Muscle layer of duodenum (tissue), 2 donors: ENCODE data around the gene GAST.
"Not testable (repeated sequence)": the region's sequence is repeated elsewhere in the genome, so short reads cannot be mapped to it uniquely, and the experiment has no call there.

Experiments
- H3K27ac ChIP-seq: one replicate; pipeline ENCODE4 v1.7.0; 2013; ENCODE audit warnings: mild to moderate bottlenecking, low read length
- H3K27me3 ChIP-seq: one replicate; pipeline ENCODE4 v1.7.0; 2013; ENCODE audit warnings: low read depth, mild to moderate bottlenecking, control low read depth, low read length
- H3K36me3 ChIP-seq, 2 donors: one replicate each; pipeline ENCODE4 v1.7.0; 2013; ENCODE audit warnings: low read length in 2 of 2, control low read depth in 1 of 2, mild to moderate bottlenecking in 1 of 2; ENCODE audit not compliant: insufficient read depth in 2 of 2, control insufficient read depth in 1 of 2
- H3K4me1 ChIP-seq, 2 donors: one replicate each; pipeline ENCODE4 v1.7.0; 2013; ENCODE audit warnings: low read length in 2 of 2, mild to moderate bottlenecking in 2 of 2, control low read depth in 1 of 2, moderate library complexity in 1 of 2; ENCODE audit not compliant: insufficient read depth in 2 of 2, control insufficient read depth in 1 of 2
- H3K4me3 ChIP-seq, 2 donors: one replicate each; pipeline ENCODE4 v1.7.0; 2013; ENCODE audit warnings: low read length in 2 of 2, low read depth in 1 of 2, mild to moderate bottlenecking in 1 of 2
- H3K9me3 ChIP-seq, 2 donors: one replicate each; pipeline ENCODE4 v1.7.0; 2013; ENCODE audit warnings: low read length in 2 of 2, control low read depth in 1 of 2, mild to moderate bottlenecking in 1 of 2; ENCODE audit not compliant: control insufficient read depth in 1 of 2
- donor health status: healthy.

Gene GAST

GRCh38 chr17:41695954-41696757, 16.0 kb upstream of the GAST start:
- Histone ChIP-seq H3K27ac (peak overlapping the region; percentile 40), H3K27me3 (no peaks in the 10 kb centered on the region), H3K36me3 (peaks cover 22 to 39% of the 10 kb centered on the region in 2 donors), H3K9me3 (no peaks in the 10 kb centered on the region), H3K4me1 (peaks cover 11 to 26% of the 10 kb centered on the region in 2 donors), H3K4me3 (no peak overlapping the region)

- Histone ChIP-seq H3K4me3 (no peak overlapping the region), H3K4me1 (peaks cover 9 to 19% of the 10 kb centered on the region in 2 donors), H3K9me3 (no peaks in the 10 kb centered on the region), H3K36me3 (peaks cover 10 to 27% of the 10 kb centered on the region in 2 donors), H3K27ac (peak overlapping the region; percentile 40), H3K27me3 (no peaks in the 10 kb centered on the region)
Observed at GRCh38 chr17:41697122-41697962, 14.8 kb upstream of the GAST start.

GRCh38 chr17:41700843-41701242, 11.3 kb upstream of the GAST start:
- not testable (repeated sequence) for H3K27me3 ChIP-seq, H3K4me3 ChIP-seq, H3K9me3 ChIP-seq, H3K27ac ChIP-seq, H3K36me3 ChIP-seq
- H3K4me1 ChIP-seq, result peaks cover 9 to 18% of the 10 kb centered on the region in 2 donors

- no peaks in the 10 kb centered on the region for H3K36me3 ChIP-seq
- no peak overlapping the region for H3K4me3 ChIP-seq
- H3K4me1 ChIP-seq, result peaks cover 0 to under 1% of the 10 kb centered on the region in 2 donors
Observed at GRCh38 chr17:41702712-41703111, 9.4 kb upstream of the GAST start.

GRCh38 chr17:41705271-41705991, 6.7 kb upstream of the GAST start:
- H3K27me3 ChIP-seq, result no peaks in the 10 kb centered on the region
- no peaks in the 10 kb centered on the region for H3K4me1 ChIP-seq
- no peak overlapping the region for H3K4me3 ChIP-seq
- H3K36me3 ChIP-seq, result no peaks in the 10 kb centered on the region
- H3K27ac ChIP-seq, result no peak overlapping the region
- H3K9me3 ChIP-seq, result no peaks in the 10 kb centered on the region

More at GRCh38 chr17:41702712-41703111, 9.4 kb upstream of the GAST start:
- Histone ChIP-seq H3K27me3 (no peaks in the 10 kb centered on the region), H3K9me3 (no peaks in the 10 kb centered on the region), H3K27ac (no peak overlapping the region)

GRCh38 chr17:41707803-41708669, 4.1 kb upstream of the GAST start:
- no peaks in the 10 kb centered on the region for H3K4me1 ChIP-seq
- H3K27me3 ChIP-seq, result no peaks in the 10 kb centered on the region
- no peaks in the 10 kb centered on the region for H3K9me3 ChIP-seq
- no peaks in the 10 kb centered on the region for H3K36me3 ChIP-seq
- H3K27ac ChIP-seq, result no peak overlapping the region
- no peak overlapping the region for H3K4me3 ChIP-seq

- Histone ChIP-seq H3K9me3 (no peaks in the 10 kb centered on the region), H3K36me3 (no peaks in the 10 kb centered on the region), H3K4me3 (no peak overlapping the region), H3K4me1 (no peaks in the 10 kb centered on the region), H3K27me3 (no peaks in the 10 kb centered on the region), H3K27ac (no peak overlapping the region)
Observed at GRCh38 chr17:41710472-41711090, 1.6 kb upstream of the GAST start.

GRCh38 chr17:41717408-41718286, 5.5 kb downstream of the GAST start:
- Histone ChIP-seq H3K4me1 (no peaks in the 10 kb centered on the region), H3K27ac (no peak overlapping the region), H3K36me3 (no peaks in the 10 kb centered on the region), H3K9me3 (no peaks in the 10 kb centered on the region), H3K4me3 (no peak overlapping the region), H3K27me3 (no peaks in the 10 kb centered on the region)

- no peak overlapping the region for H3K27ac ChIP-seq
Observed at GRCh38 chr17:41718287-41718645, 6.1 kb downstream of the GAST start.

GRCh38 chr17:41722231-41722630, 10.1 kb downstream of the GAST start:
- Histone ChIP-seq H3K36me3 (no peaks in the 10 kb centered on the region), H3K4me1 (no peaks in the 10 kb centered on the region), H3K27ac (no peak overlapping the region), H3K4me3 (no peak overlapping the region), H3K9me3 (no peaks in the 10 kb centered on the region), H3K27me3 (no peaks in the 10 kb centered on the region)

More at GRCh38 chr17:41718287-41718645, 6.1 kb downstream of the GAST start:
- Histone ChIP-seq H3K36me3 (no peaks in the 10 kb centered on the region), H3K27me3 (no peaks in the 10 kb centered on the region), H3K4me3 (no peak overlapping the region), H3K9me3 (no peaks in the 10 kb centered on the region), H3K4me1 (no peaks in the 10 kb centered on the region)
